Activated T-cell treated with anti-CD3 and anti-CD28 coated beads, Interleukin-2, amount 50 U/mL, for 48 hours (primary cell): ENCODE measurements around the gene XYLT1.

Experiments
- DNase-seq, 2 experiments: peaks; one replicate each; pipeline ENCODE4 v3.0.0-alpha.2; 2020

XYLT1 gene

DNA sequence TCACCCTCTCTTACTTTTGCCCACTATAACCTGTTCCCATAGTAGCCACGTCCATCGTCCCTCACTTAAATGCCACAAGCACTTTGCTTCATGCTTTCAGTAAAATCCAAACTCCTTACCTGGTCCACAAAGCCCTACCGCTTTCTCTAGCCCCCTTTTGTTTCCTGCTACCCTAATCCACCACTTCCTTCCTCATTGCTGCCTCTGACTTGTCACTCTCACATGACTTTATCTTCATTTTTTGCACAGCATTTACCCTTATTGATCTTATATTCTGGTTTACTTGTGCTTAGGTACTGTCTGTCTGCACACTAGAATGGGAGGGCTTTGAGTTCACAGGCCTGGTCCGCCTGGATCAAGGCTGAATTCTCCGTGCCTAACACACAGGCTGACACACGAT, 340.0 kb downstream of the XYLT1 start:
- DNase-seq = no peak

- no peak for DNase-seq
Measured at GRCh38 chr16:17129971-17130370, 340.8 kb downstream of the XYLT1 start.

DNA sequence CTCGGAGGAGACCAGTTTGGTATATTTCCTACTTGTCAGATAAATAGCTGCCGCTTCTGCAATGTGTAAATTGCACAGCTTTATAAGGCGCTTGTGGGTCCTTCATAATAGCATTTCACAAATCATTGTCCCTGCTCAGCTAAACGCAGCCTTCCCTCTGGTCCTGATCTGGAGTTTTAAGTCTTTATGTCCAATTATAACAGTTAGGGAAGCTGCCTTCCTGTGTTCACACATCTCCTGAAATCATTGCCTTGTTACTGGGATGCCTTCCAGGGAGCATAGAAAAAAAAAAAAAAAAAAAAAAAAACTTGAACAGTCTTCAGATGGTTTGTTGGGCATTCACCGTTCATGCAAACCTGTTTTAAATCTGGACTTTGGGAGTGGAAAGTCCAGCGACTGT, 342.0 kb downstream of the XYLT1 start:
- no peak for DNase-seq

DNA sequence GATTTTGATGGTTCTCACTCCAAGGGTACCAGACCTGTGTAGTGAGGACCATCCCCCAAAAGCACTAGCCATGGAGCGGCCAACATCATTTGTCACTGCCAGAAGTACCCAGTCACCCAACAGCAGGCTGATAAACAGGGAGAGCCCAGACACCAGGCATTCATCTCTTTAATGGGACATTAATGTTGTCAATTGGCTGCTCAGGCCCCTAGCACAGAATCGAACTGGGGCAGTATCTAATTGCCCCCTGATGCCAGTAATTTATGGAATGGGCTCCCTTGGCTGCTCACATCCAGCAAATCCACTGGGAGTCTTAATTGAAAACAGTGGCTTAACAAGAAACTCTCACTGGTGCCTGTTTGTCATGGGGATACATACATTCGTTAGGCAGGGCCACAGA, 344.6 kb downstream of the XYLT1 start:
- no peak for DNase-seq

- no peak for DNase-seq
Measured at GRCh38 chr16:17125671-17126070, 345.1 kb downstream of the XYLT1 start.

GRCh38 chr16:17117906-17118577, 352.7 kb downstream of the XYLT1 start:
- no peak for DNase-seq

GRCh38 chr16:17116595-17117322, 354.0 kb downstream of the XYLT1 start:
- no peak for DNase-seq

GRCh38 chr16:17109413-17109812, 361.3 kb downstream of the XYLT1 start:
- no peak for DNase-seq

DNA sequence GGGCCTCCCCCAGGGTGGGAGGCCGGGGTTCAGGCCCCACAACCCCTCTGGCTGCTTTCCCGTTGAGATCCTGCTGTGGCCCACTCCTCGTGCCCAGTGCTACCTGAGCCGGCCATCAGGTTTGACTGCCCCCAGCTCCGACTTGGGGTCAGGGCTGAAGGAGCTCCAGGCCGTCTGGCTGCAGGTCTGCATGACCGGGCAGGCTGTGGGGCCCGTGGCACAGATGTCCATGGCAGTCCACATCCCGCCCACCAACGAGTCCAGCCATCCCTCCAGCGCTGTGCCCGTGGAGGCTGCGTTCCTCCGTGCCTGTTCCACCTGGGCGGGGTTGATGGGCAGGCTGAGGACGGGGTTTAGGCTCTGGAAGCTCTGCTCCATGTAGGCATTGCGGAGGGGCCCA, 362.2 kb downstream of the XYLT1 start:
- DNase-seq = no peak

GRCh38 chr16:17107450-17107849, 363.3 kb downstream of the XYLT1 start:
- DNase-seq = no peak

- no peak for DNase-seq
Measured at GRCh38 chr16:17106243-17106791, 364.4 kb downstream of the XYLT1 start.

DNA sequence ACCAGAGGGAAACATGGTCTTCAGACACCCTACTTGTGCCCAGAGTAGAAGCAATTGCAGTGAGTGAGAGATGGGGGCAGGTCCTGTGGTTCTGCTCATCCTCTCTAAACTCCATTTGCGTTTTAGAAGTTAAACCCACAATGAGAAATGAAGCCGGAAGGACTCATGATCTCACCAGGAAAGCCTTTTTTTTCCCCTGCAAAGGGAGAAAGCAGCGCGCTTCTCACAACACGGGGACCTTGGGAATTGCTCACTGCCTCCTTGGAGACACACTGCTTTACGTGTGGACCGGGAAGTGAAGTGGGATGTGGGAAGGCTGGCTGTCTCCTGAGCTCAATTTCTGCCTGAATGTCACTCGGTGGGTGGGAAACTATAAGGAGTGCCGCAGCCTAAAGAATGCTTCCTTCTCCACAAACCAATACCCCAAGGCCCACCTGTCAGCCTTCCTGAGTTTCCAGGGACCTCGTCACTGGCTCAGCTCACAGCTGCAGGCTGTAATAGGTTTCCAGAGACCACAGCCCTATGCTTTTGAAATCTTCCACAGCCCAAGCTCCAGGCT, 365.4 kb downstream of the XYLT1 start:
- DNase-seq = peak in 1 of 2 experiments; percentile 18

GRCh38 chr16:17104654-17105053, 366.1 kb downstream of the XYLT1 start:
- no peak for DNase-seq

DNA sequence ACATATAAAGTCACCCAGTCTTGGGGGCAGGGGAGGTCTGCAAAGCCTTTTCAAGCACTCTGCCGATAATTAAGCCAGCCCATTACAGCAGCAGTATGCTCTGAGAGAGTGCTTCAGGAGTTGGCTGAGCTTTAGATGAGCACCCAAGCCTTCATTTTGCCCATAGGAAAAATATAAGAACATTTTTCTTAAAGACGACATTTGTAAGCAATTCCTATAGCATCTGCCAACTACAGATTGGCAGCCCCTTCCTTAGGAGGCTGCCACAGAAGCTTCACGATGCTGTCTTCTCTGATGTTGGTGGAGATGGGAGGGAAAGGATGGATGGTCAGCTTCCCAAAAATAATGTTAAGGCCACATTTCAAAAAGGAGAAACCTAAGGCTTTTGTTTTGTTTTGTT, 367.5 kb downstream of the XYLT1 start:
- no peak for DNase-seq

- no peak for DNase-seq
Measured at GRCh38 chr16:17101646-17102045, 369.1 kb downstream of the XYLT1 start.

DNA sequence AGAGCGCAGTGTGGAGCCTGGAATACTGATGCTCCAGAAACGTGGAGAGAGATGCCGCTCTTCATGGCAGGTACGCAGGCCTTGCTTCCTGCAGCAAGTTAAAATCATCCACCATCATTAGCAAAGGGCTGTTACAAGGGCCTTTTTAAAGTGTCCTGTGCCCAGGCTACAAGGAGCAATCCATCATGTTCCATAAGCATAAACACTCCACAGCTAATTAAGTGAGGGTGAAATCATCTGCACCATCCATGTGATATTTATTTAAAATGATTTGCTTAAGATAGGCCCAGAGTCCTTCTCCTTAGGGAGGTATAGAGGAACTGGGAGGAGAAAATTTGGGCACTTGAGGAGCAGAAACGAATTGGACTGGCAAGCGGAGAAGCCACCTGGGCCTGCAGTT, 372.1 kb downstream of the XYLT1 start:
- DNase-seq = no peak

- DNase-seq = no peak
Measured at GRCh38 chr16:17084130-17084529, 386.6 kb downstream of the XYLT1 start.

DNA sequence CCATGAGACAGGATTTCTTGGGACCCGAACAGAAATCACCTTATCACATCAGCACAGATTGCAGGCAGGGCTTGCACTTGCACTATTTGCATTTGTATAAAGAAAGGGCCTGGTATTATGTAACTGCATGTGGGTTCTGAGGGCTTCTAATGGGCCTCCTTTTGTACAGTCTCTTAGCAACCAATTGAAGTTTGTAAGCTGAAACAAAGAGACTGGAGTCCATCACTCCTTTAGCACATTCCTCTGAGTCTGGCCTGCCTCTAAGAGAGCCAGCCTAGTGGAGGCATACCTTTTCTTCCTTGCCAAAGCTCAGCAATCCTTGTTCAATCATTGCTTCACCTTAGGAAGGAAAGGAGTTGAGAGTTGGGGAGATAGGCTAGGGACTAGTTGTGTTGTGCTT, 387.1 kb downstream of the XYLT1 start:
- DNase-seq = no peak

DNA sequence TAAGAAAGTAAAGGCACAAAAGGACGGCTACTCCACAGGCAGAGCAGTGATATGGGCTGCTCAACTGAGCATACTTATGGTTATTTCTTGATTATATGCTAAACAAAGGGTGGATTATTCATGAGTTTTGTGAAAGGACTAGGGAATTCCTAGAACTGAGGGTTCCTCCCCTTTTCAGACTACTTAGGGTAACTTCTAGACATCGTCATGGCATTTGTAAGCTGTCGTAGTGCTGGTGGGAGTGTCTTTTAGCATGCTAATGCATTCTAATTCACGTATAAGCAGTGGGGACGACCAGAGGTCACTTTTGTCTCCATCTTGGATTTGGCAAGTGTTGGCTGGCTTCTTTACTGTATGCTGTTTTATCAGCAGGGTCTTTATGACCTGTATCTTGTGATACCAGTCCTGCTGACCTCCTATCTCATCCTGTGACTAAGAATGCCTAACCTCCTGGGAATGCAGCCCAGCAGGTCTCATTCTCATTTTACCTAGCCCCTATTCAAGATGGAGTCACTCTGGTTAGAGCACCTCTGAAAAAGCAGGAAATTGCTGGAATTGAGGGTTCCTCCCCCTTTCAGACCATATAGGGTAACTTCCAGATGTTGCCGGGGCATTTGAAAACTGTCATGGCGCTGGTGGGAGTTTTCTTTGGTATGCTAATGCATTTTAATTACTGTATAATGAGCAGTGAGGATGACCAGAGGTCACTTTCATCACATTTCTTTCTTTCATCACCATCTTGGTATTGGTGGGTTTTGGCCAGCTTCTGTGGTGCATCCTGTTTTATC, 388.5 kb downstream of the XYLT1 start:
- DNase-seq = no peak

DNA sequence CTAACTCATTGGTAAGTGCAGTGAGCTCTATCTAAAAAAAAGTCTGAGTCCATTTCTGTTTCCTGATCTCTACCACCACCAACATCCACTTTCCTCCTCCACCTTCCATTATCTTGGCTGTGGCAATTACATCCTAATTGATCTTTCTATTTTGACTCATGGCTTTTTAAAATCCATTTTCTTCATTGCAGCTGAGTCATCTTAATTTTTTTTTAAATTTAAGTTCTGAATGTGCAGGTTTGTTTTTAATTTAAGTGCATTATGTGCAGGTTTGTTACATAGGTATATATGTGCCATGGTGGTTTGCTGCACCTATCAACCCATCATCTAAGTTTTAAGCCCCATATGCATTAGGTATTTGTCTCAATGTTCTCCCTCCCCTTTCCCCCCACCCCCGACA, 390.7 kb downstream of the XYLT1 start:
- no peak for DNase-seq

- DNase-seq = no peak
Measured at GRCh38 chr16:17078931-17079631, 391.7 kb downstream of the XYLT1 start.

- no peak for DNase-seq
Measured at GRCh38 chr16:17076818-17077498, 393.8 kb downstream of the XYLT1 start.
